Loucy (cell line): ENCODE data around the gene SLC44A2.

Experiments
- H2AFZ ChIP-seq: fragments of 200-600 bp; sonication (generic); 2 replicates; pipeline ENCODE4 v1.6.0; 2016; ENCODE audit warnings: antibody characterized with exemption, mild to moderate bottlenecking, low read length, moderate library complexity
- H3F3A ChIP-seq: fragments of 200-600 bp; 2 replicates; pipeline ENCODE4 v1.6.0; 2016; ENCODE audit warnings: antibody characterized with exemption, low read depth, mild to moderate bottlenecking
- H3K27me3 ChIP-seq: fragments of 200-600 bp; sonication (generic); 2 replicates; pipeline ENCODE4 v1.6.1; 2014; ENCODE audit warnings: low read length, mild to moderate bottlenecking; ENCODE audit not compliant: insufficient read depth, poor library complexity, severe bottlenecking
- H3K36me3 ChIP-seq: fragments of 200-600 bp; sonication (generic); 2 replicates; pipeline ENCODE4 v1.6.1; 2016; ENCODE audit warnings: low read length; ENCODE audit not compliant: insufficient read depth
- H3K4me1 ChIP-seq: fragments of 200-600 bp; sonication (generic); 2 replicates; pipeline ENCODE4 v1.5.1; 2014; ENCODE audit warnings: low read length, mild to moderate bottlenecking; ENCODE audit not compliant: insufficient read depth, poor library complexity, severe bottlenecking
- H3K4me2 ChIP-seq: fragments of 200-600 bp; sonication (generic); 2 replicates; pipeline ENCODE4 v1.6.0; 2014; ENCODE audit warnings: antibody characterized with exemption, low read length, low read depth, mild to moderate bottlenecking; ENCODE audit not compliant: poor library complexity, severe bottlenecking
- H3K4me3 ChIP-seq: fragments of 200-600 bp; sonication (generic); 2 replicates; pipeline ENCODE4 v1.5.1; 2014; ENCODE audit warnings: low read length, mild to moderate bottlenecking, mixed read lengths; ENCODE audit not compliant: poor library complexity, severe bottlenecking
- H3K79me2 ChIP-seq: fragments of 200-600 bp; sonication (generic); 2 replicates; pipeline ENCODE4 v1.6.1; 2014; ENCODE audit warnings: low read length; ENCODE audit not compliant: insufficient read depth
- H3K9ac ChIP-seq: fragments of 200-600 bp; sonication (generic); 2 replicates; pipeline ENCODE4 v1.6.0; 2014; ENCODE audit warnings: mild to moderate bottlenecking, low read depth, low read length, moderate library complexity; ENCODE audit not compliant: poor library complexity, severe bottlenecking
- H3K9me2 ChIP-seq: fragments of 200-600 bp; sonication (generic); replicated peaks from 2 replicates; pipeline ENCODE4 v1.6.1; 2016; ENCODE audit warnings: low read depth, low read length, mixed read lengths
- H3K9me3 ChIP-seq: fragments of 200-600 bp; sonication (generic); 2 replicates; pipeline ENCODE4 v1.6.1; 2014; ENCODE audit warnings: mild to moderate bottlenecking, antibody characterized with exemption, low read length, low read depth; ENCODE audit not compliant: insufficient read depth
- H4K20me1 ChIP-seq: fragments of 200-600 bp; sonication (generic); 2 replicates; pipeline ENCODE4 v1.6.0; 2014; ENCODE audit warnings: antibody characterized with exemption, low read length, mild to moderate bottlenecking; ENCODE audit not compliant: insufficient read depth, poor library complexity, severe bottlenecking
- EZH2phosphoT487 ChIP-seq: fragments of 200-600 bp; IDR thresholded peaks from 2 replicates; pipeline ENCODE4 v1.6.1; 2018; ENCODE audit warnings: antibody characterized with exemption, mild to moderate bottlenecking, moderate library complexity, borderline replicate concordance
- TF ChIP-seq, protein P1 (sequence below): fragments of 200-600 bp; sonication (generic); conservative IDR thresholded peaks from 2 replicates; pipeline ENCODE4 v1.5.1; 2014; ENCODE audit warnings: mild to moderate bottlenecking, antibody characterized with exemption, low read length

Gene SLC44A2

DNA sequence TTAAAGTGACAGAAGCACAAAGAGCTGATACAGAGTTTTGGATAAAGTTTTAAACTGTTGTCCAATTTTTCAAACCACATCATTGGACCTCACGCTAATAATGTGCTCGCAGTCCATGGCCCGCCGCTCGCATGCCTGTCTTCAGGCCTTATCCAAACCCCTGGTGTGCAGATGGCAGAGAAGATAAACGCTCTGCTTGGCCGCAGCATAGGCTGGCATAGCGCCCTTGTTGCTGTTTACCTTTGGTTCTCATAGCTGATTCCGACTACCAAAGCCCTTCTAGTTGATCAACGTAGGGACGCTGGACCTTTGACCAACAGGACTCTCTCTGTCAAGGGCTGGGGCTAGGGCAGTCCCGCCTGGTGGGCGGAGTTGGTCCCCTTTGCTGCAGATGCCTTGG lies 52.4 kb downstream of the SLC44A2 start:
- Histone ChIP-seq H3K79me2 (peaks cover 61% of the 10 kb centered on the region), H3K27me3 (no peaks in the 10 kb centered on the region), H3K9ac (no peak overlapping the region), H3K9me3 (no peaks in the 10 kb centered on the region), H3K9me2 (no peaks in the 10 kb centered on the region), H3K4me1 (no peaks in the 10 kb centered on the region), H4K20me1 (peaks cover 72% of the 10 kb centered on the region), H2AFZ (no peak overlapping the region), H3K36me3 (peaks cover 95% of the 10 kb centered on the region), H3K4me3 (no peak overlapping the region), H3K4me2 (no peak overlapping the region), H3F3A (no peaks in the 10 kb centered on the region)
- no peak for TF ChIP-seq EZH2phosphoT487
- TF ChIP-seq, protein P1, sequence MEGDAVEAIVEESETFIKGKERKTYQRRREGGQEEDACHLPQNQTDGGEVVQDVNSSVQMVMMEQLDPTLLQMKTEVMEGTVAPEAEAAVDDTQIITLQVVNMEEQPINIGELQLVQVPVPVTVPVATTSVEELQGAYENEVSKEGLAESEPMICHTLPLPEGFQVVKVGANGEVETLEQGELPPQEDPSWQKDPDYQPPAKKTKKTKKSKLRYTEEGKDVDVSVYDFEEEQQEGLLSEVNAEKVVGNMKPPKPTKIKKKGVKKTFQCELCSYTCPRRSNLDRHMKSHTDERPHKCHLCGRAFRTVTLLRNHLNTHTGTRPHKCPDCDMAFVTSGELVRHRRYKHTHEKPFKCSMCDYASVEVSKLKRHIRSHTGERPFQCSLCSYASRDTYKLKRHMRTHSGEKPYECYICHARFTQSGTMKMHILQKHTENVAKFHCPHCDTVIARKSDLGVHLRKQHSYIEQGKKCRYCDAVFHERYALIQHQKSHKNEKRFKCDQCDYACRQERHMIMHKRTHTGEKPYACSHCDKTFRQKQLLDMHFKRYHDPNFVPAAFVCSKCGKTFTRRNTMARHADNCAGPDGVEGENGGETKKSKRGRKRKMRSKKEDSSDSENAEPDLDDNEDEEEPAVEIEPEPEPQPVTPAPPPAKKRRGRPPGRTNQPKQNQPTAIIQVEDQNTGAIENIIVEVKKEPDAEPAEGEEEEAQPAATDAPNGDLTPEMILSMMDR: no peak

DNA sequence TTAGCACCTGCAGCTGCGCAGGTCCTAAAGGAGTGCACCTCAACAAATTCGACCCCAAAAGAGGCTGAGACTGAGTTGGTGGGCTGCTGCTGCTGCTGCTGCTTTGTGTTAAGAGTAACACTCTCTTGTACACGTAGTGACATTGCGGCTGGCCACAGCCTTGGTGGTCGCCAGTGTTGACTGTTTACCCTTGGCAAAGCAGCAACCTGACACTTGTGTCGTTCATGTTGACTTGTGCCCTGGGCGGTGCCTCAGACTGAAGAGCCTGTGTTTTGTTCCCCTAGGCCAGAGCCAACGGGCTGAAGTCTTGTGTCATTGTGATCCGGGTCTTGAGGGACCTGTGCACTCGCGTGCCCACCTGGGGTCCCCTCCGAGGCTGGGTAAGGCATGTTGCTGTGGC lies 53.5 kb downstream of the SLC44A2 start:
- H3K9ac ChIP-seq: no peak overlapping the region
- no peak overlapping the region for H3K4me2 ChIP-seq
- H3K9me3 ChIP-seq: no peaks in the 10 kb centered on the region
- H3K79me2 ChIP-seq: peaks cover 53% of the 10 kb centered on the region; the same call in 1 of the 2 replicates
- H3K4me1 ChIP-seq: no peaks in the 10 kb centered on the region
- H3K36me3 ChIP-seq: peaks cover 95% of the 10 kb centered on the region
- no peak overlapping the region for H2AFZ ChIP-seq
- peaks cover 62% of the 10 kb centered on the region for H4K20me1 ChIP-seq
- TF ChIP-seq EZH2phosphoT487: no peak
- TF ChIP-seq, protein P1: no peak
- H3K9me2 ChIP-seq: no peaks in the 10 kb centered on the region
- H3F3A ChIP-seq: no peaks in the 10 kb centered on the region
- H3K27me3 ChIP-seq: no peaks in the 10 kb centered on the region
- no peak overlapping the region for H3K4me3 ChIP-seq

DNA sequence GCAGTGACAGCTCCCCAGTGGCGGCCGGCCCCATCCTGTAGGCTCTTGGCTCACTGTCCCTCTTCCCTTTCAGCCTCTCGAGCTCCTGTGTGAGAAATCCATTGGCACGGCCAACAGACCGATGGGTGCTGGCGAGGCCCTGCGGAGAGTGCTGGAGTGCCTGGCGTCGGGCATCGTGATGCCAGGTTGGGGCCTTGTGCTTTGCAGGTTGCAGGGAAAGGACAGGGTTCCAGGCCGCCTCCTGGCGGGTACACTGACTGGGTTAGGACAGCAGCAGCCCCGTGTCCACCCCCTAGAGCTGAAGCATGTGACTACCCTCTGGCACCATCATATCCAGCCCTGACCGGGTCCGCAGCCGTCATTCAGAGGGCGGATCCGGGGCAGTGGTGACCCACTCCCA lies 54.4 kb downstream of the SLC44A2 start:
- Histone ChIP-seq H3K4me2 (no peak overlapping the region), H3K79me2 (peaks cover 44% of the 10 kb centered on the region; the same call in 1 of the 2 replicates), H3K27me3 (no peaks in the 10 kb centered on the region), H3K36me3 (peaks cover 95% of the 10 kb centered on the region), H3K9me2 (no peaks in the 10 kb centered on the region), H3K4me3 (no peak overlapping the region), H4K20me1 (peaks cover 55% of the 10 kb centered on the region), H3F3A (no peaks in the 10 kb centered on the region), H2AFZ (no peak overlapping the region), H3K9ac (no peak overlapping the region), H3K4me1 (no peaks in the 10 kb centered on the region), H3K9me3 (no peaks in the 10 kb centered on the region)
- no peak for TF ChIP-seq EZH2phosphoT487
- TF ChIP-seq, protein P1: no peak
